Esophagus muscularis mucosa (tissue), 4 donors: ENCODE data around the gene CBS. TPM values are rescaled to one million over a fixed set of nuclear protein-coding genes. Genes with fewer than 3 reads are reported as not detected.
"Not testable (repeated sequence)": the region's sequence is repeated elsewhere in the genome, so short reads cannot be mapped to it uniquely, and the experiment has no call there.

Source experiments
- DNase-seq: peaks from one replicate; pipeline ENCODE4 v3.0.0-alpha.2; 2017; ENCODE audit errors: extremely low spot score
- H3K27ac ChIP-seq, 4 donors: fragments of 200-600 bp; sonication (generic); replicated peaks in 1 of 4; 1 replicate in 3 of 4; 2 replicates in 1 of 4; pipeline ENCODE4 v1.5.1; 2016 to 2019; ENCODE audit warnings: mild to moderate bottlenecking in 1 of 4
- H3K27me3 ChIP-seq, 4 donors: fragments of 200-600 bp; sonication (generic); one replicate each; pipeline versions ENCODE4 v1.5.1 to v1.6.0; 2016 to 2019
- H3K36me3 ChIP-seq, 4 donors: fragments of 200-600 bp; sonication (generic); one replicate each; pipeline ENCODE4 v1.5.1; 2016 to 2019
- H3K4me1 ChIP-seq, 4 donors: fragments of 200-600 bp; sonication (generic); one replicate each; pipeline ENCODE4 v1.5.1; 2016 to 2019
- H3K4me3 ChIP-seq, 4 donors: fragments of 200-600 bp; sonication (generic); 1 replicate in 2 of 4; 2 replicates in 2 of 4; pipeline ENCODE4 v1.5.1; 2016 to 2019; ENCODE audit warnings: mild to moderate bottlenecking in 4 of 4, moderate library complexity in 1 of 4
- H3K9me3 ChIP-seq, 4 donors: fragments of 200-600 bp; sonication (generic); 1 replicate in 3 of 4; 2 replicates in 1 of 4; pipeline ENCODE4 v1.5.1; 2016 to 2019
- WGBS: methylation state at CpG from one replicate; pipeline ENCODE4 v1.1.5; 2018; 5-methylcytosine and 5-hydroxymethylcytosine counted together
- intact Hi-C: fragments of 100-400 bp; cut with DNase I; formaldehyde crosslinking; loops from one replicate; pipeline ENCODE4 v1.15.1; 2023
- total RNA-seq, 4 donors: library from RNA; depleted of rRNA; stranded (reverse); fragments of >200 nt; gene quantifications; one replicate each; pipeline versions ENCODE4 v1.1.0 to v1.2.1, GENCODE V29; 2016

The CBS gene
- total RNA-seq, 4 donors from 2014 or later: 9.1 to 22.5 (median 11.3) TPM

DNA sequence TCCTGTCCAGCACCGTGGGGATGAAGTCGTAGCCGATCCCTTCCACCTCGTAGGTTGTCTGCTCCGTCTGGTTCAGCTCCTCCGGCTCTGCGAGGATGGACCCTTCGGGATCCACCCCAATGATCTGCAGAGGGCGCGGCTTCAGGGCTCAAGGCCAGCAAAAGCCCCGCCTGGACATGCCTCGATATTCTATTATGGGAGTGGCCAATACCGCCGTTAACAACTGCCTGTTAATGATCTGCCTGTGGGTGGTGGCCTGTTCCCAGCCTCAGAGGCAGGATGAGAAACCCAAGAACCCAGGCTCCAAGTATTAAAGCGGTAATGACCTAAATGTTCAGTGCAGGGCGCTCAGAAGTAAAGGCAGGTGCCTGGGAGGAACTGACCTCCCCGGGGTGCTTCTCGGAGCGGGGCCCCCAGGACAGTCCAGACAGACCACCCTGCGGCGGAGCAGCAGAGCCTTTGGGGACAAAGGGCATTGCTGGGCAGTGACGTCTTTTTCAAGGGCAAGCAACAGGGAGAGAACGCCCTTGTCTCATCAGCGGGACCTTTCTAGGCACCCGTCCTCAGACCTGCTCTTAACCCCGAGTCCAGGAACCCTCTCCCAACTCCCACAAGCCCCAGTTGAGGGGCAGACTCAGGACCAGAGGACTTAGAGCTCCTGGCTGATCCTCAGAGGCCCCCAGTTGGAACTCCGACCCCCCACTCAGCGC lies 12.5 kb downstream of the CBS start:
- H3K9me3 ChIP-seq, DNase-seq, H3K4me3 ChIP-seq, H3K27me3 ChIP-seq, H3K4me1 ChIP-seq, intact Hi-C loops, H3K27ac ChIP-seq, H3K36me3 ChIP-seq: not testable (repeated sequence)
- WGBS: no CpG with 5 or more reads among the region's 28 CpGs

DNA sequence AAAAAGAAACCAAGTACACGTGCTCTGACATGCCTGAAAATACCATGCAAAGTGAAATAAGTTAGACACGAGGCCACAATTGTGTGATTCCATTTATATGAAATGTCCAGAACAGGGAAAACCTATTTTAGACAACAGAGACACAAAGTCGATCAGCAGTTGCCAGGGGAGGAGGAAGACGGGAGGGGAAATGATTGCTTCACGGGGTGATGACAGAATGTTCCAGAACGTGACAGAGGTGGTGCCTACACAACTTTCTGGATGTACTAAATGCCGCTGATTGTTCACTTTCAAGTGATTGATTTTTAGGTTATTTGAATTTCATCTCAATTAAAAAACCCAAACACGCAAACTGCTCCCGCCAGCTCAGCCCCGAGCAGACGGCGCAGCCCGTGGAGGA lies 22.5 kb downstream of the CBS start:
- H3K27ac ChIP-seq, H3K27me3 ChIP-seq, H3K36me3 ChIP-seq, DNase-seq, H3K4me3 ChIP-seq, H3K9me3 ChIP-seq, H3K4me1 ChIP-seq, intact Hi-C loops: not testable (repeated sequence)
- no CpG with 5 or more reads among the region's 13 CpGs for WGBS

DNA sequence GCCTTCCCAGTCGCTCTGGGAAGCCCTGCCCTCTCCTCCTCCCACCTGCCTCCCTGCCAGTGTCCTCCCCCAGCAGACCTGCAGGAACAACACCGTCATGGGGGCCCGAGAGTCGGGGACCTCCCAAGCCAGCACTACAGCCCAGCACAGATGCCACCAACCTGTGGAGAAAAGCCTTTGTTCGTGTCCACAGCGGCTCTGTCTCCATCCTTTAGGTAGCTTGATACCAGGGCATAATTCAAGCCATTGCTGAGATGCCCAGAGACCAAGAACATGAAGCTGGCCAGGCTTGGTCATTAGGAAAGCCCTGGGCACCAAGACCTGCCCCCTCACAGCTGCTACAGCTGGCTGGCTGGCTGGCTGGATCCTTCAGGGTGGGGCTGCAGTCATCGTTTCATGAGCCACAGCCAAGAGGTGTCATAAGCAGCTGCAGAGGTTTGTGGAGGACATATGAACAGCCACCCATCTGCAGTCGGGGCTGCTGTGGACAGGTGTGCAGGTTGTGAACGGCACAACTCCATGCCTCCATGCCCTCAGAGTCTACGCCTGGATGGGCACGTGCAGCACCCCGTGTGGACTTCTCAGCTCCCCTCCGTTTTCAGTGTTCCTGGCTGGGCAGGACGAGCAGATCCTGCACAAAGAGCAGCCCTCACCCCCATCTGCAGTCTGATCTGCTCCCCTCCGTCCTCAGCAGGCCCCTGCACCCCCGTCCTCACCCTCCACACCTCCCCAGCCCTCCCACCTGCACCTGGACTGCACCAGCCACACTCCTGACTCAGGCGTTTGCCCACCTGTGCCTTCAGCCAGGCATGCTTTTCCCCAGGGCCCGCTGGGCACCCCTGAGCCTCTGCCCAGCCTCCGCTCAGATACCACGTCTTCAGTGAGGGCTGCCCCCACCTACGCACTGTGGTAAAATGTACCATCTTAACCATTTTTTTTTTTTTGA lies 29.5 kb downstream of the CBS start:
- DNase-seq, H3K27me3 ChIP-seq, intact Hi-C loops, H3K36me3 ChIP-seq, H3K9me3 ChIP-seq, H3K27ac ChIP-seq, H3K4me1 ChIP-seq, H3K4me3 ChIP-seq: not testable (repeated sequence)
- WGBS: 90% methylated on average over 2 of the region's 21 CpGs

DNA sequence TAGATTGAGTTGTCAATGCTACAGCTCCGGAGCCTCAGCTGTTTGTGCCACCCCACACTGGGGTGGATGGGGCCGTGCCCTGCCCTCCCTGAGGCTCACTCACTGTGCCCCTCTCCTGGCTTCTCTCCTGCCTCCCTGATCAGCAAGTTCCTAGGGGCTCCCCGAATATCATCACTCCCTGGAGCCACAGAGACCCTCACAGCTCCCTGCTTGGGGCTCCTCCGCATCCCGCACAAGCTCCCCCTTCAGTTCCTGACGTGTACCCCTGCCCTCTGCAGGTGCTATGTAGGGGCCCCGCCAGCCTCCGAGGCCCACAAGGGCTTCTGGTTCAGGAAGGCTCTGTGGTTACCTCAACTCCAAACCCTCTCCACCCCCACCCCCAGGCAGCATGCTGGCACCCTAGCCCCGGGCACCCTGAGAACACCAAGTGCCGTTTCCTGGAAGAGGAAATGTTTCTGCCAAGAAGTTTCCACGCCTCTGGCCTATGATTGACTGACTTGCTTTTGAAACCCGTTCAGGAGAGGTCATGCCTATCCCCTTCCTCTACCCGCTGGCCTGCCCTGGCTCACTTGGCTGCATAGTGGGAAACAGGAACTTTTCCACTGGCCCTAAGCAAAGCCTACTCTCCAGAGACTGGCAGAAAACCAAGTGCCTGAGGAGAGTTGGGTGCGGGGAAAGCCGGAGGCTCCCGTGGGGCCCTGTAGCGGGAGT lies 30.3 kb downstream of the CBS start:
- H3K4me3 ChIP-seq, H3K27ac ChIP-seq, H3K27me3 ChIP-seq, DNase-seq, H3K4me1 ChIP-seq, intact Hi-C loops, H3K9me3 ChIP-seq, H3K36me3 ChIP-seq: not testable (repeated sequence)
- no CpG with 5 or more reads among the region's 17 CpGs for WGBS

DNA sequence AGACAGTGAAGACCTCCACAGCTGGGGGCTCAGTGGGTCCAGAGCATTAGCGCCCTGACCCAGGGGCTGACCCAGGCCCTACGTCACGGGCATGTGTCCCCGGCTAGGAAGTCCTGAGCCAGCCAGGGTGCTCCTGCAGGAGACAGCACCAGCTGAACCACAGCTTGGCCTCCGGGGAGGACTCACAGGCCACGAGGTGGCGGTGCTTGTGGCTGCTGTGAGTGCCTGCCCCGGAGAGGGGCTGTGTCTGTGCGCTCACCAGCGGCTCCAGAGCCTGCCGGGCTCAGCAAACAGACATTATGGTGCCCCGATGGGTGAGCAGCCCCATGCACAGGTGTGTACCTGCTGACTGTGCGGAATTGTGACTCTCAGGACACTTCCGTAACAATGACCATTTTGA lies 31.1 kb downstream of the CBS start:
- intact Hi-C loops, H3K4me1 ChIP-seq, H3K9me3 ChIP-seq, H3K27me3 ChIP-seq, H3K27ac ChIP-seq, H3K4me3 ChIP-seq, H3K36me3 ChIP-seq, DNase-seq: not testable (repeated sequence)
- no CpG with 5 or more reads among the region's 14 CpGs for WGBS

DNA sequence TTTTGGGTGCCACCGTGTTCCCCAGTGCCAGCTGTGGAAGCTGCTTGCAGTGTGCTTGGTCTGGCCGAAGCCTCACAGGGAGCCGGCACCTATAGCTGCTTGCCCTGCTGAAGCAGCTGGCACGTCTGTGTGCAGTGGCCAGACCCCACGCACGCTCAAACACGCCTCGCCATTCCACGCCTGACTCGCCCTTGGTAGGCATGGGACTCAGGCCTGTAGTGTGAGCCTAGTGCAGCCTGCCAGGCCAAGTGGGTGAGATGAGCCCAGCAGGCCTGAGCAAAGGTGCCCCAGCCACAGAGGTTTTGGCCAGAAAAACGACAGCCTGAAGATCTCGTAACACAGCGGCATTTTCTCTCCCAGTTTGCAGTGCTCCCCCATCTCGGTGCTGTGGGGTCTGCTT lies 32.3 kb downstream of the CBS start:
- H3K27ac ChIP-seq, H3K4me1 ChIP-seq, H3K4me3 ChIP-seq, DNase-seq, intact Hi-C loops, H3K36me3 ChIP-seq, H3K27me3 ChIP-seq, H3K9me3 ChIP-seq: not testable (repeated sequence)
- WGBS: no CpG with 5 or more reads among the region's 14 CpGs

DNA sequence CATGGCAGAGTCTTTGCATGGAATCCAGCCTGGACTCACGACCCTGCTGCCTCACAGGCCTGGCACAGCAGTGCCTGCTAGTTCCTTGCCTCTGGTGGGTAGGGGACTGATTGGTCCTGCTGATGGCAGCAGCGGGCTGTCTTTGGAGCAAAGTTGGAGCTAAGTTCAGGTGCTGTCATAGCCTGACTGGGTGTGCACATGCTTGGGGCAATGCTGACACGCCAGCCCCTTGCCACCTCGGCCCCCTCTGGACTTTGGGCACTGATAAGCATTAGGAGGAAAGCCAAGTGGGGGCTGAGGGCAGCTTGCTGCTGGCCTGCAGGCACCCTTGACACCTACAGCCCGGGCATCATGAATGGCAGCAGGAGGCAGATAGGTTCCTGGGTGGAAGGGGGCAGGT lies 33.5 kb downstream of the CBS start:
- WGBS: no CpG with 5 or more reads among the region's 5 CpGs
- H3K9me3 ChIP-seq, H3K4me1 ChIP-seq, intact Hi-C loops, H3K27me3 ChIP-seq, H3K36me3 ChIP-seq, H3K4me3 ChIP-seq, DNase-seq, H3K27ac ChIP-seq: not testable (repeated sequence)

DNA sequence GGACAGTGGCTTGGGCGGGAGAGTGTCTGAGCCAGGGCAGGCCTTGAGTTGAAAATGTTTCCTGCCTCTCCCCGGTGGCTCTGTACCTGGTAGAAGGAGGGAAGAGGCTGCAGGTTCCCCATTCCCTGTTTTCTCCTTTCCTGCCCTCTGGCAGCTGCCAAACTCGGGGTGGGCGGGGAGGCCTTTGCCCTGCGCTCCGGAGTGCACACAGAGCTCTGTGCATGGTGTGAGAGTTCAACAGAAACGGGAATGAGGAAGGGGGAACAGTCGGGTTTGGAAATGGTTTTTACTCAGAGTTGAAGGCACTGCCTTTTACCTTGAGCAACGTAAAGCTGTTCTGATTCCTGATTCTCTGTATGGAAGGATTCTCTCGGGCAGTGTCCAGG lies 37.0 kb downstream of the CBS start:
- WGBS: no CpG with 5 or more reads among the region's 10 CpGs
- peaks cover 0 to 10% (median 0%) of the 10 kb centered on the region in 4 donors for H3K36me3 ChIP-seq
- H3K27ac ChIP-seq, H3K27me3 ChIP-seq, DNase-seq, H3K4me1 ChIP-seq, H3K9me3 ChIP-seq, H3K4me3 ChIP-seq, intact Hi-C loops: not testable (repeated sequence)

DNA sequence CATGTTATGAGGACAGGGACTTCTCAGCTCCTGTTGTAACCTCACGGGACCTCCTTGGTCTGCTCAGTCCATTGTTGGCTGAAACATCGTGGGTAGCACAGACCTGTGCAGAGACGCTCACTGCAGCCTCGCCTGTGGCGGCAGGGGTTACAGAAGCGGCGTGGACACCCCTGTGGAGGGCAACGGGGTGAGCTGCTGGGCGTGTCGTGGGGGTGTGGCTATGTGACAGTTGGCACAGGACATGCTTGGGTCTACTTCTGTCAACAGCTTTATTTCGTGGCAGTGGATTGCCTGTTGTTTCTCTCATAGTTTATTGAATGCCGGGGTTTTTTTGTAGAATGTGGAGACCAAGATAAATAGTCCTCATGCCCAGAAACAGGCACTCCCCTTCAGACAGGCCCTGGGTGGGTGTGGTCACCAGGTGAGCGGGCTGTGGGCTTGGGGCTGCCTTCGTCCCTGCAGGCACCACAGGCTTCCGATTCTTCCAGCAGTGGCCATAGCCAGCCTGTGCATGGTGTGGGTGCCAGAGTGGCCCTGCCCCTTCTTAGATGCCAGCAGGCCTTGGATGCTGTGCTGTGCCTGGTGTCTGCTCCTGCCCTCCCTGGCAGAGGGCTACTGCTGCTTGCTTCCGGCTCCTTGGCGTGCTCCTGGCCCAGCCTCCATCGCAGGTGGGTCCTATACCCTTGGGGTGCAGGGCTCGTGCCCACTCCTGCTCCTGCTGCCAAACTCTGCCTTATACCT lies 37.5 kb downstream of the CBS start:
- 80% methylated on average over 1 of the region's 19 CpGs for WGBS

DNA sequence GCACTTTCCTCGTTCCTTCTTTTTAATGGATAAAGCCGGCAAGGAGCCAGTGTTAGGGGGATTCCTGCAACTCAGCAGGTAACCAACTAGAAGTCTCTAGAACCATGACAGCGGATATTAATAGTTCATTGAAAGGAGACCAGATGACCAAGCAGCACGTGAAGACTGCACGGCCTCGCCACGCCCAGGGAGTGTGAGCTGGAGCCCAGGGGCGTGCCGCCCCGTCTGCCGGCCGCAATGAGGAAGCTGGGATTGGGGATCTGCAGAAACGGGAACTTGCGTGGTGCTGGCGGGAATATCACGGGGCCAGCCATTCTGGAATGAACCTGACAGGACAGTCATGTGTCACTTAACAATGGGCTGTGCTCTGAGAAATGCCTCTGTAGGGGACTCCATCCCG lies 38.7 kb downstream of the CBS start:
- DNase-seq, H3K9me3 ChIP-seq, H3K4me1 ChIP-seq, H3K27ac ChIP-seq, intact Hi-C loops, H3K4me3 ChIP-seq, H3K27me3 ChIP-seq: not testable (repeated sequence)
- H3K36me3 ChIP-seq: peaks cover 5 to 24% (median 8%) of the 10 kb centered on the region in 4 donors
- WGBS: no CpG with 5 or more reads among the region's 17 CpGs

More for the DNA sequence above, 37.5 kb downstream of the CBS start:
- H3K4me3 ChIP-seq, H3K27ac ChIP-seq, H3K9me3 ChIP-seq, H3K27me3 ChIP-seq, H3K4me1 ChIP-seq, intact Hi-C loops, DNase-seq: not testable (repeated sequence)
- peaks cover 0 to 12% (median 0%) of the 10 kb centered on the region in 4 donors for H3K36me3 ChIP-seq
